CD4-positive, alpha-beta T cell treated with Interleukin-15 for 1 hour (primary cell): ENCODE measurements around the gene ERCC2.

Source experiments
- DNase-seq: peaks from one replicate; pipeline ENCODE4 v3.0.0-alpha.2; 2020

The ERCC2 gene

DNA sequence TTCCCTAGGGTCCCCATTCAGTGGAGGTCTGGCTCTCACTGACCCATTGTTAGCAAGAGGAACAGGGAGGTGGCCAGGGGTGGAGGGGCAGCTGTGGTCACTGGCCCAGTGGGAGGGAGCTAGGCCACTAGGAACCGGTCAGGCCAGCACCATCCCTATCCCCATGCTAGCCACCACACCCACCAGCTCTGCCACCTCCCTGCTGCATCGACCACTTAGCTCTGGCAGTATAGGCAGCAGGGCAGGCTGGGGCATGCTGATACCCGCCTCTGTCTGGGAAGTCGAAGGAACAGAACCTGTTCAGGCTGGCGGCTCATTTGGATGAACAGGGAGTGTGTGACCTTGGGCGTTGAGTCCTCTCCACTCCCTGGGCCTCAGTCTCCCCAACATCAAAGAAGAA is 29.8 kb upstream of the ERCC2 start:
- DNase-seq, result no peak

DNA sequence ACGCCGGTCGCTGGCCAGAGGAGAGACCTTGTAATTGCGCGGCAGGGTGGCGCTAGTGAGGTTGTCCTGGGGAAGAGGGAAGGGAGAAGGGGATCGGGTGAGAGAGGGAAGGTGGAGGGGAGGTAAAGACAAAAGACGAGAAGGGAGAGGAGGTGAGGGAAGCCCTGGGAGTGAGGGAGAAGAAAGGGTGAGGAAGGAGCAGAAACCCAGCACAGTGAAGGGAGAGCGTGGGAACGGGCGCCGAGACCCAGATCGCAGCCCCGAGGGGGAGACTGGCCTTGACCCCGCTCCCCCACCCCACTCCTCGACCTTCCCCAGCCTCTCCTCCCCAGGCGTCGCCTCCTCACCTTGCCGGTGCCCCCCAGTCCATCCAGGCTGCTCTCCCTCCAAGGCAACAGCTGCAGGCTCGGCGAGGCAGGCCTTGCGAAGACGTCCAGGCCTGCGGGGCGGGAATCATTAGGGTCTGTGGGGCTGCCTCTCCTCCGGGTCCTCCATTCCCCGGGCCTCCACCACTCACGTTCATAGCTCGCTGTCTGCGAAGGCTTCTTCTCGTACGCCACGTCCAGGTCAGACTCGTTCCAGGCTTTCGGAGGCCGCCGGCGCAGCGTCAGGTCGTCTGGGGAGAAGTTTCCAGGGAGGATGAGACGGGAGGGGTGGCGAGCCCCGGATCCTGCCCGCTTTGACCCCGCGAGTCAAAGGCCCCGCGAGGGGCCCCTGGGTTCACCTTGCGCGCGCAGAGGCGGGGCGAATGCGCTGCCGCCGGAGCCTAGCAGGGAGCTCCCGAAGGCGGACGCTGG is 25.6 kb upstream of the ERCC2 start:
- DNase-seq, result no peak

DNA sequence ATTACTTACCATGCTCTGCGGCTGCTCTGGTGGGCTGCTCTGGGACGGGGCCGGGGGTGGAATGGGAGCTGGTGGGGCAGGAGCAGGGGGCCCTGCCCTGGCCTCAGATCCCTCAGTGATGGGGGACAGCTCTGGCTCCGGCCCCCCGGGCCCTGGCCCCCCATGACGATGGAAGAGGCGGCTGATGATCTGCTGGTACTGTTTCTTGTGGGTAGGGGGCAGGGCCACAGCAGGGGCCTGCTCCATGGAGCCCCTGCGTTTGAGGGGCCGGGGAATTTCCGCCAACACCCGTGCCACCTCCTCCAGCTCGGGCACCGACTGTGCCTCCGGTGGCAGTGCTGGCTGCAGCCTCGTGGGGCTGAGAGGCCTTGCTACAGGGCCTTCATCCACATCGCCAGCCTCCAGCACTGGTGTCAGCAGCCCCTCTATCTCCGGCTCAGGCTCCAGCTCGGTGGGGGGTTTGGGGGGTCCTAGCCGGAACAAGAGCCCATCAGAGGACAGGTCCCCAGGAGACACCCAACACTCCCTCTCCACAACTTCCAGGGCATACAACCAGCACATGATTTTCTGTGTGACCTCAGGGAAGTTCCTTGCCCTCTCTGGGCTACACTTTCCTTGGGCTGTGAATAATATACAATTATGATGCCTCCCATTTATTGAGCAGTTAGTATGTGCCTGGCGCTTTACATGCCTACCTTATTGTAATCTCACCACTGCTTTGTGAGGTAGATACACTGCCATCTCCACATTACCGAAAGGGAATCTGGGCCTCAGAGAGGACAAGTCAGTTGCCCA is 21.7 kb upstream of the ERCC2 start:
- DNase-seq, result no peak

DNA sequence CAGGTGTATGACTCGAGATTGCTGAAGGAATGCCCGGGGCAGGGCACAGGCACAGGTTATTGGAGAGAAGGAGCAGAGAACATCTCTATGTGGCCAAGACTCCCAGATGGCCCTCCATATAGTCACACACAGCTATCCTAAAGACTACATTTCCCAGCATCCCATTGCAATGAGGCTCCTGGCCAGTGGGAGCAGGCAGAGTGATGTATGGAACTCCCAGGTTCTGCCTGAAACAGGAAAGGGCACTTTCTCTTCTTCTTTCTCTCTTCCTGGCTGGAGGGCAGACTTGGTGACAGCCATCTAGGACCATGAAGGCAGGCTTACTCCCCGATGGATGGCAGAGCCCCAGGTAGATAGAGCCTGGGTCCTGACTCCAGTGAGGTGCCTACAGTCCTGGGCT is 21.0 kb upstream of the ERCC2 start:
- DNase-seq, result no peak

DNA sequence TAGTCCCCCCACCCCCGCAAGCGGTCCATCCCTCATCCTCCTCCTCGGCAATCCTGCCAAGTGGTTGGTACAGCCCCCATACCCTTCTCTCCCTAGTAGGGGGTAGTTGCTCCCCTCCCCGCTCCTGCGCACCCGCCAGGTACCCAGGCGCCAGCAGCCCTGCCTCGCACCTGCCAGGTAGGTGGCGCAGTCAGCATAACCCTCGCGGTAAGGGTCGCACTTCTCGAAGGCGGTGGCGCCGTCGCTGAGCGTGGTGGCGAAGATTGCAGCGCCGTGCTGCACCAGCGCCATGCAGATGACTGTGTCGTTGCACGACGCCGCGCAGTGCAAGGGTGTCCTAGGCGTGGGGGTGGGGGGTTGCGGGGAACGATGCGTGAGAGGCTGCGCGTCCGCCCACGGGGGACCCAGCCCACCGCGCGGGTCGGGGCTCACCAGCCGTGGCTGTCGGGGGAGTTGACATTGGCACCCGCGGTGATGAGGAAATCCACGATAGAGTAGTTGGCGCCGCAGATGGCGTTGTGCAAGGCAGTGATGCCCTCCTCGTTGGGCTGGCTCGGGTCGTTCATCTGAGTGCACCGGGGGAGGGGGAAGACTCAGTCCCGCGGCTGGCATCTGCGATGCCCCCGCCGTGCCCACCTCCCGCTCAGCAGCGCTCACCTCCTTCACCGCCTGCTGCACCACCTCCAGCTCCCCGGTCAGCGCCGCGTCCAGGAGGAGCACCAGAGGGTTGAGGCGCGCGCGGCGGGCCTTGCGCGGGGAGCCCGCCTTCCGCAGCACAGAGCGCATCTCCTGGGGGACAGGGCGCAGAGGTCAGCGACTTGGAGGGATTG is 15.2 kb upstream of the ERCC2 start:
- no peak for DNase-seq

DNA sequence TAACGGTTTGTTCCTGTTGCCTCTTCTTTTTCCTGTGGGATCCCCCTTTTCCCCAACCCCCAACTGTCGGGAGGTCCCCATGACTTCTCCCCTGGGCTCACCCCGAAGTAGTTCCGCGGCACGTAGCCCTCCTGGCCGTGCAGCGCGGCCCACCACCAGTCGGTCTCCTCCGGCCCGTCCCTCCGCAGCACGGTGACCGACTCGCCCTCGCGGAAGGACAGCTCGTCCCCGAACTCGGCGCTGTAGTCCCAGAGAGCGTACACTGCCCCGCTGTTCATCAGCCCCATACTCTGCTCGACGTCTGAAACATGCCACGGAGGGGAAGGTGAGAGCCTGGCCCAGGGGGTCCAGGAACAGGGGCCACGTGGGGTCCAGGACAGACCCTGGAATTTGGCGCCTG is 12.1 kb upstream of the ERCC2 start:
- no peak for DNase-seq

DNA sequence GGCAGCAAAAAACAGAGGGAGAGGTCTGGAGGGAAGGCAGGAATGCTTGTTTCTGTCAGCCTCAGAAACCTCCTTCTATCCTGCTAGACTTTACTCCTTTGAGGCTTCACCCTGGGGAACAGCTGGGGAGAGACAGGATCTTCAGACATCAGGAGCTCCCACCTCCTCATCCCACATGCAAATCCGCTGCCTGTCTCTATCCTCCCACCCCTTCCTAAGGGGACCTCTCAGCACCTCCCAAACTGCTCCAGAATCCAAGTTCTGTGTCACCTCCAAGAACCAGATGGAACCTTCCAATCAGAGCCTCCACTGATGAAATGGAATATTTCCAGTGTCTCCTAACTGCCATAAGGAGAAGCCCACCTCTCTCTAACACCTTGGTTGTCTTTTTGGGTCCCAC is 9.7 kb upstream of the ERCC2 start:
- no peak for DNase-seq

DNA sequence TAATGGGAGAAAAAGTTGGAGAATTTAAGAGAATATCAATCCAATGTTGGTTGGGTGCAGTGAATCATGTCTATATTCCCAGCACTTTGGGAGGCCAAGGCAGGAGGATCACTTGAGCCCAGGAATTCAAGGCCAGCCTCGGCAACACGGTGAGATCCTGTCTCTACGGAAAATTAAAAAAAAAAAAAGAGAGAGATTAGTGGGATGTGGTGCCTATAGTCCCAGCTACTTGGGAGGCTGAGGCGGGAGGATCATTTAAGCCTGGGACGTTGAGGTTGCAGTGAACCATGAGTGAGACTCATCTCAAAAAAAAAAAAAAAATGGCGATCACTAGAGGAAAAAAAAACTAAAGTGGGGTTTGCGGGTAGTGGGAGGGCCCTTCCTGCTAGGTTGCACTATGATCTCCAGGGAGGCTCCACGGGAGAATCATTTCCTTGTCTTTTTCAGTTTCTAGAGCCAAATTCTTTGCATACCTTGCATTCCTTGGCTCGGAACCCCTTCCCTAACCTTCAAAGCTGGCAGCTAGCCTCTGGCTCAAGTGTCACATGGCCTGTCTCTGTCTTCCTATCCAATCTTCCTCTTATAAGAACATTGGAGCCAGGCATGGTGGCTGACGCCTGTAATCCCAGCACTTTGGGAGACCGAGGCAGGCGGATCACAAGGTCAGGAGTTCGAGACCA is 5.8 kb upstream of the ERCC2 start:
- no peak for DNase-seq

DNA sequence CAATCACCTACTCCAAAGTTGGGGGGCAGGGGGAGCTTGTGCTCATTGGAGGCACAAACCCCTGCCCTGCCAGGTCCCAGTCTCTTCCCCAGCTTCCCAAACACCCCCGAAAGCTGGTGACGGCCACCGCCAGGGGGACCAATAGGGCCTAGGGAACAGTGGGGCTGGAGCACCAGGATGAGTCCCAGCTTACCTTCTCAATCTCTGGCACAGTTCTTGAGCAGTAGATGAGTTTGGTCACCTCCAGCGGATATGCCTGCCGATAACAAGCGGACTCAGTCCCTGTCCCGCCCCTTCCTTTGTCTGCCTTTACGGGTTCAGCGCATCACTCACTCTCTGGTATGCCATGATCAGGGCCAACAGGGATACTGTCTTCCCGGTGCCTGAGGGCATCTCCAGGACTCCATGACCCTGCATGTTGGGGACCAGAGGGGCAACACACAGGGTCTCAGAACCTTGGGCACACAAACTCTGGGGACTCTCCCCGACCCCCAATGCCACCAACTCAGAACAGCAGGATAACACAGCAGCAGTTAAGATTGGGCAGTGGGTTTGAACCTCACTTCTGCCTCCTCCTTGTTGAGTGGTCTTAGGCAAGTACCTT is 1.5 kb downstream of the ERCC2 start:
- DNase-seq, result no peak

DNA sequence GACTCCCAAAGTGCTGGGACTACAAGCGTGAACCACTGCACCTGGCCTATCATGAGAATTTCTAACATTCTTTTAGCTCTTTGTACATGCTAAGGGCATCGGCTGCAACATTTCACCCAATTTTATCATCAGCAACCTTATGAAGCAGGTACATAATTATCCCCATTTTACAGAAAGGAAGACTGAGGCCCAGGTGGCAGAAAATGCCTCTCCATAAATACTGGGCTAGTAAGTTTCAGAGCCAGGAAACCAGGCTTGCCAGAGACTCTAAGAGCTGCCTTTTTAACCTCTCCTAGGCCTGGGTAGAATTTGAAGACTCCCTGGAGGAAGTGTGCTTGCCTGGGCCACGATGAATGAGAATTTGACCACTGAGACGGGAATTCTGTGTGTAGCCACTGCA is 2.2 kb downstream of the ERCC2 start:
- DNase-seq, result no peak

DNA sequence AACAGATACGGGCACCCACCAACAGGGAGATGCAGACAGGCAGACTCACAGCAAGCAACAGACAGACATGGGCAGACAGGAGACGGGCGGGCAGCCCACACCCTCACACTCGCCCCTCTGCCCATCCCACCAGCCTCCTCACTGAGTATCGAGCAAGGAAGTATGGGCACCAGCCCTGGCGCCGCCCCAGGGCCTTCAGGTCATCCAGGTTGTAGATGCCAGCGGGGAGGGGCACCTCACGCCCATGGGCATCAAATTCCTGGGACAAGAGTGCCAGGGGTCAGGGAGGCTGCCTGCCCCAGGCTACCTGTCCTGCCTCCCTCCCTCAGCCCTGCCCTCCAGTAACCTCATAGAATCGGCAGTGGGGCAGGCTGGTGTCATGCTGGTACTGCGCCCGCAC is 5.7 kb downstream of the ERCC2 start:
- no peak for DNase-seq

DNA sequence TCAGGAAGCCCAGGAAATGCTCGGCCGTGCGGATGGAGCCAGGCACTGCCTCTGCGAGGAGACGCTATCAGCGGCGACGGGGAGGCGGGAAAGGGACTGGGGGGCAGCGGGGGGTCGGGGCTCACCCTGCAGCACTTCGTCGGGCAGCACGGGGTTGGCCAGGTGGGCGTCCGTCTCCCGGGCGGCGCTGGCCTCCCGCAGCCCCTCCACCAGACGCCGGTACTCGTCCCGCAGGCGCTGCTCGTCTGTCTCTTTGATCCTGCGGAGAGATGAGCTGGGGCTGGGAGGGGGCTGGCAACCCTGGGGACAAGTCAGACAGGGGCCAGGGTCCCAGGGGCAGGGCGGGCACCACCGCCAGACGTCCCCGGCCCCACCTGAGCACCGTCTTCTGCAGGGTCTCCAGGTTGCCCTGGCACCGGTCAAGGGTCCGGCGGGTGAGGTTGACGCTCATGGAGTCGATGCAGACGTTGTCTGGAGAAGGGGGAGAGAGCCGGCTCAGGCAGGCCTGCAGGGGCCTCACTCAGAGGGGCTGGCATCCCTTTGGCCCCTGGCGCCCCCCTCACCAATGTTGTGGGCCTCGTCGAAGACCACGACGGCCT is 6.4 kb downstream of the ERCC2 start:
- no peak for DNase-seq

DNA sequence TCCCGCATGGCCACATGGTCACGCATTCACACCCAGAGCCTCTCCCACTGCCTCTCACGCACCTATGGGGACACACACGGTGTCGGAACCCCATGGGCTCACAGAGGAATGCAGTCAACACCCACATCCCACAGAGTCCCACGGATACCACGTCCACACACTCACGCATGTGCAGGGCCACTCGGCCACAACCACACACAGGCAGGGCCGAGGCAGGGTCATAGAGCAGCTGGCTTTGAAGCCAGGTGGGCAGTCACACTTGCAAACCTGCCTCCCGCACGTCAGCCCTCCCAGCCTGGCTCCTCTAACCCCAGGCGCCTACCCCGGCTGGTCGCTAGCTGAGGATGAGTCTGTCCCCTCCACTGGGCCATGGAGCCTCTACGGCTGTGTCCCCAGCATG is 8.1 kb downstream of the ERCC2 start:
- no peak for DNase-seq

DNA sequence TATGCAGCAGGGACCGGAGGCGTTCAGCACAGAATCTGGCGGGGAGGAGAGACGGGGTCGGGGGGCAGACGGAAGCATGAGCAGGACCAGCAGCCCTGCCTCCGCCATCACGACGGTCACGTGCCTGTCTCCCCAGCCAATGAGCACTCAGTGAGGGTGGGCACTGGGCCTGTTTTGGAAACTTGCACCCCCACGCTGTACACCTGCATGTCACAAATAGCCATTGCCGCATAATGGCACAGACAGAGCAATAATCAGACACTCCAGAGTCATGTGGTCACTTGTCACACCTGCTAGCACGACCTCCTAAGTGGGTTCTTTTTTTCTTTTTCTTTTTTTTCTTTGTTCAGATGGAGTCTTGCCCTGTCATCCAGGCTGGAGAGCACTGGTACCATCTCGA is 8.8 kb downstream of the ERCC2 start:
- DNase-seq, result no peak

DNA sequence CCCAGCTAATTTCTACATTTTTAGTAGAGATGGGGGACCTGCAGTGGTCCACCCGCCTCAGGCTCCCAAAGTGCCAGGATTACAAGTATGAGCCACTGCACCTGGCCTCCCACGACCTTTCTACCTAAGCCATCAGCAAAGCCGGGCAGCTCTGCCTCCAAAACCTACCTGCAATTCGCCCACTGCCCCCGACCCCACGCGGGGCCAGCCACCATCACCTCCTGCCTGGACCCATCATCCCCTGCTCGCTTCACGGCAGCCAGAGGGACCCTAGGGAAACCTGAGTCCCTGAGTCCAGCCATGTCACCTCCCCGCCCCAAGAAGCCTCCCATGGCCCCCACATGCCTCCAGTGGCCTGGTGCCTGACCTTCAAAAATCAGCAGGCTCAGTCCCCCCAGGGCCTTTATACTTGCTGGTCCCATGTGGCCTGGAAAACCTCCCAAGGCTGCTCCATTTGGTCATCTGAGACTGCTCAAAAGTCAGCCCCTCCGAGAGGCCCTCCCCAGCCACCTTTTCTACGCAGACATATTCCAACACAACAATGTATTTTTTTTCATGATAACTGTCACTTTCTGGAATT is 12.1 kb downstream of the ERCC2 start:
- DNase-seq, result no peak

DNA sequence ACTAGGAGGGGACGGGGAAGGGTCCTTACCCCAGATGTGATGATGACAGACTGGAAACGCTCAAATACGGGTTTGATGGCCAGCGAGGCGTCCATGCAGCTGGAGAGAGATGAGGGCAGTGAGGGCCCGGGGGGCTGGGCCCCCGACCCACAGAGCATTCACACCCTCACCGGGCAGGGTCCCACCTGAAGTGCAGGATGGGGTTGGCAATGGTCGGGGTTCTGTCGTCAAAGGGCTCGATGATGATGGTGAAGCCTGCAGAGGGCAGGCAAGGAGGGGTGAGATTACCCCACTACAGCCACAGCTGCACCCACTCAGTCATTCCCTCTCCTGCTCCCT is 13.0 kb downstream of the ERCC2 start:
- no peak for DNase-seq

DNA sequence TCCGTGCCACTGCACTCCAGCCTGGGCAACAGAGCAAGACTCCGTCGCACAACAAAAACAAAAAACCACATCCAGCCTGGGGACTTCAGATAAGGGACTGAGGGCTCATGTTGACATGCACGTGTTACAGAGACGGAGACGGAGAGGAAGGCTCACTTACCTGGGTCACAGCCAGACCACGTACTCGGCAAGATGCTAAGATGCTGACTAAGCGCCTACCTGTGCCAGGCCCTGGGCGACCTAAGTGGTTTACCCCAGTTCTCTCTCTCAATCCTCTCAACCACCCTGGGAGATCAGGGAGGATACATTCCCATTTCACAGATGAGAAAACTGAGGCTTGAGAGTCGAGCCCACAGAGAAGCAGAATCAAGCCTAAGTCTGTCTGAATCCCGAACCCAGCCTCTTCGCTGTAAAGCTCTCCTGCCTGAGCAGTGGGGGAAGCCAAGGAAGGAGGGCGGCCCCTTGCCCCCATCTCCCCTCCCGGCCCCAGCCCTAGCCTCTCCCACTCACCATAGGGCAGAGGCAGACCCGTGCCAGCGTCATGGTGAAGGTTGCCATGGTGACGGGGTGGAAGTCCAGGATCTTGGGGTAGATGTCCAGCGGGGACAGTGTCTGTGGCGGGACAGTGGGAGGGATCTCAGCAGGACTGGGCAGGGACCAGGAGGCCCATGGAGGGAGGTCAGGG is 13.5 kb downstream of the ERCC2 start:
- DNase-seq, result no peak

DNA sequence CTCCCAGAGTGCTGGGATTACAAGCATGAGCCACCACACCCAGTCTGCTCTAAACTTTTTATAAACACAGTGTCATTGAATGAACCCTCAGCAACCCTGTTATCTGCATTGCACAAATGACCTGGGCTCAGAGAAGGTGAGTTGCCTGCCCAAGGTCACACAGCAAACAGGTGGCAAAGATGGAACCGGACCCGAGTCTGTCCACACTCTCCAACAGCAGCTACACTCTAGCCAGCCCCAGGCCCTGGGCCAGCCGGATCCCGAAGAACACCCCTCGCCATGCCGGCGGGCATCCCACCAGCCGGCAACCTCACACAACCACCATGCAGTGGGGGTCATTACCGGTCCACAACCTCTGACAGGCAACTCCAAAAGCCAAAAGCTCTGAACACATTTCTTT is 14.5 kb downstream of the ERCC2 start:
- no peak for DNase-seq

DNA sequence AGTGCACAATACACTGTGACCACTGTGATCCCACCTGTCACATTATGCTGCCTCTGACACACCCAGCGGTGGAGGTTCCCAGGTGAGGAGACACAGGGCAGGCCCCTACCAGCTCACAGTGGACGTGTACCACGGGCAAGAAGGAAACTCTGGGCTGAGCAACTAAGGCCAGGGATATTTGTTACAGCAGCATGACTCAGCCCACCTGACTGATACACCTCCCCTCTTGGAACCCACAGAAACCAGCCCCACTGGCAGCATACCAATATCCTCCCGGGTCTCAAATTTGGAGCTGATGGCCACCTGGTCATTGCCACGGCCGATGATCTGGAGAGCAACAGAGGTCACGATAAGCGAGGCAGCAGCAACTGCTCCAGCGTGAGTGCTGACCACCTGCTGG is 15.0 kb downstream of the ERCC2 start:
- DNase-seq, result no peak

DNA sequence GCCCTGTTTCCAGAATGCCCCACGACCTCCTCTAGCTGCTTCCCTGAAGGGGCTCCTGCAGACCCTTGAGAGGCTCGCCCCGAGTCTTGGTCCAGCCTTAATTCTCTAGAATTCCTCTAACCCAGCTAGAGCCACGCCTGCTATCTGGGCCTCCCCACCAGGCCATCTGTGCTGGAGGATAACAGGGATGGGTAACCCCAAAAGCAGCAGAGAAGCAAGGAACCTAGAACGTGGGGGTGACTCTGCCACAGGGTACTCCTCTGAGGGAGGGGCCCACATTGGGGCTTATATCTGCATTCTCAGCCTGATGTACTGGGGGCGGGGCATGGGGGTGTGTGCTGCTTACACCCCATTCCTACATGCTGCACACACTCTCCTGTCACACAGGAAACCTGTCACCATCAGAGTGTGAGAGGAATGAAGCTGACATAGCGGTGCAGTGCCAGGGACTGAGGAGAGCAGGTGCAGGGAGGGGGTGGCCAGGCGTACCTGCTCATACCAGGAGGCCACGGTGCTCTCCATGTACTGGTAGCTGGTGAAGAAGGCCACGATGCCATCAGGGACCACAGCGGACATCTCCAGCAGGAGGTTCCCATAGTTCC is 16.0 kb downstream of the ERCC2 start:
- DNase-seq, result no peak
